HCT116 (cell line): Measurements from ENCODE around the gene CLK3.

Experiments used
- CBX3 ChIP-seq: IDR thresholded peaks from 2 replicates; pipeline ENCODE4 v1.6.1; 2012; ENCODE audit warnings: low read depth
- POLR2A ChIP-seq: IDR thresholded peaks from 2 replicates; pipeline ENCODE4 v1.7.0; 2011; ENCODE audit warnings: borderline replicate concordance; ENCODE audit not compliant: insufficient read depth, insufficient read length; ENCODE audit errors: extremely low read depth
- RAD21 ChIP-seq: IDR thresholded peaks from 2 replicates; pipeline ENCODE4 v1.6.1; 2012; ENCODE audit warnings: low read depth, mild to moderate bottlenecking
- SIN3A ChIP-seq: IDR thresholded peaks from 2 replicates; pipeline ENCODE4 v1.6.1; 2012; ENCODE audit warnings: low read depth
- SRF ChIP-seq: IDR thresholded peaks from 2 replicates; pipeline ENCODE4 v1.6.1; 2012; ENCODE audit warnings: low read depth
- ZFX ChIP-seq: fragments of 450-650 bp; IDR thresholded peaks from 2 replicates; pipeline ENCODE4 v1.6.1; 2017
- TF ChIP-seq, protein P1 (sequence below), 3 experiments: fragments of 200-600 bp in 1 of 3; sonication (generic) in 1 of 3; IDR thresholded peaks in 2 of 3; conservative IDR thresholded peaks in 1 of 3; 2 replicates each; pipeline ENCODE4 v1.5.1; 2012 to 2017; ENCODE audit warnings: low read depth in 2 of 3, low read length in 2 of 3, antibody characterized with exemption in 1 of 3, borderline replicate concordance in 1 of 3, control low read depth in 1 of 3, mild to moderate bottlenecking in 1 of 3, mixed read lengths in 1 of 3, mixed run types in 1 of 3, moderate library complexity in 1 of 3; ENCODE audit not compliant: insufficient read depth in 1 of 3
- TF ChIP-seq, protein P2 (sequence below): IDR thresholded peaks from 2 replicates; pipeline ENCODE4 v1.6.1; 2012; ENCODE audit warnings: low read depth

GRCh38 chr15:74621936-74622335 lies 6.3 kb downstream of the CLK3 start:
- TF ChIP-seq POLR2A = no peak
- TF ChIP-seq CBX3 = no peak
- TF ChIP-seq, protein P1, sequence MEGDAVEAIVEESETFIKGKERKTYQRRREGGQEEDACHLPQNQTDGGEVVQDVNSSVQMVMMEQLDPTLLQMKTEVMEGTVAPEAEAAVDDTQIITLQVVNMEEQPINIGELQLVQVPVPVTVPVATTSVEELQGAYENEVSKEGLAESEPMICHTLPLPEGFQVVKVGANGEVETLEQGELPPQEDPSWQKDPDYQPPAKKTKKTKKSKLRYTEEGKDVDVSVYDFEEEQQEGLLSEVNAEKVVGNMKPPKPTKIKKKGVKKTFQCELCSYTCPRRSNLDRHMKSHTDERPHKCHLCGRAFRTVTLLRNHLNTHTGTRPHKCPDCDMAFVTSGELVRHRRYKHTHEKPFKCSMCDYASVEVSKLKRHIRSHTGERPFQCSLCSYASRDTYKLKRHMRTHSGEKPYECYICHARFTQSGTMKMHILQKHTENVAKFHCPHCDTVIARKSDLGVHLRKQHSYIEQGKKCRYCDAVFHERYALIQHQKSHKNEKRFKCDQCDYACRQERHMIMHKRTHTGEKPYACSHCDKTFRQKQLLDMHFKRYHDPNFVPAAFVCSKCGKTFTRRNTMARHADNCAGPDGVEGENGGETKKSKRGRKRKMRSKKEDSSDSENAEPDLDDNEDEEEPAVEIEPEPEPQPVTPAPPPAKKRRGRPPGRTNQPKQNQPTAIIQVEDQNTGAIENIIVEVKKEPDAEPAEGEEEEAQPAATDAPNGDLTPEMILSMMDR (IDR thresholded peaks at IDR 0.05 in 2 of 3, conservative IDR thresholded peaks at IDR 0.05 in 1 of 3; ENCODE audit: borderline replicate concordance in 1 of 3, insufficient read depth in 1 of 3, low read depth in 2 of 3, low read length in 2 of 3) = no peak
- TF ChIP-seq SRF = no peak
- no peak for TF ChIP-seq SIN3A
- no peak for TF ChIP-seq RAD21
- TF ChIP-seq ZFX = no peak
- TF ChIP-seq, protein P2, sequence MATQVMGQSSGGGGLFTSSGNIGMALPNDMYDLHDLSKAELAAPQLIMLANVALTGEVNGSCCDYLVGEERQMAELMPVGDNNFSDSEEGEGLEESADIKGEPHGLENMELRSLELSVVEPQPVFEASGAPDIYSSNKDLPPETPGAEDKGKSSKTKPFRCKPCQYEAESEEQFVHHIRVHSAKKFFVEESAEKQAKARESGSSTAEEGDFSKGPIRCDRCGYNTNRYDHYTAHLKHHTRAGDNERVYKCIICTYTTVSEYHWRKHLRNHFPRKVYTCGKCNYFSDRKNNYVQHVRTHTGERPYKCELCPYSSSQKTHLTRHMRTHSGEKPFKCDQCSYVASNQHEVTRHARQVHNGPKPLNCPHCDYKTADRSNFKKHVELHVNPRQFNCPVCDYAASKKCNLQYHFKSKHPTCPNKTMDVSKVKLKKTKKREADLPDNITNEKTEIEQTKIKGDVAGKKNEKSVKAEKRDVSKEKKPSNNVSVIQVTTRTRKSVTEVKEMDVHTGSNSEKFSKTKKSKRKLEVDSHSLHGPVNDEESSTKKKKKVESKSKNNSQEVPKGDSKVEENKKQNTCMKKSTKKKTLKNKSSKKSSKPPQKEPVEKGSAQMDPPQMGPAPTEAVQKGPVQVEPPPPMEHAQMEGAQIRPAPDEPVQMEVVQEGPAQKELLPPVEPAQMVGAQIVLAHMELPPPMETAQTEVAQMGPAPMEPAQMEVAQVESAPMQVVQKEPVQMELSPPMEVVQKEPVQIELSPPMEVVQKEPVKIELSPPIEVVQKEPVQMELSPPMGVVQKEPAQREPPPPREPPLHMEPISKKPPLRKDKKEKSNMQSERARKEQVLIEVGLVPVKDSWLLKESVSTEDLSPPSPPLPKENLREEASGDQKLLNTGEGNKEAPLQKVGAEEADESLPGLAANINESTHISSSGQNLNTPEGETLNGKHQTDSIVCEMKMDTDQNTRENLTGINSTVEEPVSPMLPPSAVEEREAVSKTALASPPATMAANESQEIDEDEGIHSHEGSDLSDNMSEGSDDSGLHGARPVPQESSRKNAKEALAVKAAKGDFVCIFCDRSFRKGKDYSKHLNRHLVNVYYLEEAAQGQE = no peak
